Ecto neural progenitor cell (in vitro differentiated cells): Measurements from ENCODE around the gene BCL11A.

Source experiments
- DNase-seq: peaks from one replicate; pipeline ENCODE4 v3.0.0-alpha.2; 2018; ENCODE audit warnings: low spot score

BCL11A gene

GRCh38 chr2:60406192-60406591 lies 147.3 kb downstream of the BCL11A start:
- DNase-seq, result no peak

- DNase-seq, result no peak
Measured at GRCh38 chr2:60405271-60405919, 148.1 kb downstream of the BCL11A start.
